GM10266 (cell line): ENCODE data around the gene RFFL.
"Not testable (repeated sequence)": the region's sequence is repeated elsewhere in the genome, so short reads cannot be mapped to it uniquely, and the experiment has no call there.

Source experiments
- DNase-seq: peaks from one replicate; pipeline ENCODE4 v3.0.0; 2012; ENCODE audit errors: extremely low spot score
- TF ChIP-seq, protein P1 (sequence below): IDR thresholded peaks from 2 replicates; pipeline ENCODE4 v1.5.1; 2012; ENCODE audit warnings: mild to moderate bottlenecking, low read depth; ENCODE audit not compliant: control insufficient read depth, insufficient read depth; ENCODE audit errors: missing control alignments

Gene RFFL

GRCh38 chr17:35063514-35064223, at the start of gene RFFL:
Gene RFFL (minus strand): TSS chr17:35063707. CDS start chr17:35026553, 37,154 bp downstream.
- TF ChIP-seq, protein P1, sequence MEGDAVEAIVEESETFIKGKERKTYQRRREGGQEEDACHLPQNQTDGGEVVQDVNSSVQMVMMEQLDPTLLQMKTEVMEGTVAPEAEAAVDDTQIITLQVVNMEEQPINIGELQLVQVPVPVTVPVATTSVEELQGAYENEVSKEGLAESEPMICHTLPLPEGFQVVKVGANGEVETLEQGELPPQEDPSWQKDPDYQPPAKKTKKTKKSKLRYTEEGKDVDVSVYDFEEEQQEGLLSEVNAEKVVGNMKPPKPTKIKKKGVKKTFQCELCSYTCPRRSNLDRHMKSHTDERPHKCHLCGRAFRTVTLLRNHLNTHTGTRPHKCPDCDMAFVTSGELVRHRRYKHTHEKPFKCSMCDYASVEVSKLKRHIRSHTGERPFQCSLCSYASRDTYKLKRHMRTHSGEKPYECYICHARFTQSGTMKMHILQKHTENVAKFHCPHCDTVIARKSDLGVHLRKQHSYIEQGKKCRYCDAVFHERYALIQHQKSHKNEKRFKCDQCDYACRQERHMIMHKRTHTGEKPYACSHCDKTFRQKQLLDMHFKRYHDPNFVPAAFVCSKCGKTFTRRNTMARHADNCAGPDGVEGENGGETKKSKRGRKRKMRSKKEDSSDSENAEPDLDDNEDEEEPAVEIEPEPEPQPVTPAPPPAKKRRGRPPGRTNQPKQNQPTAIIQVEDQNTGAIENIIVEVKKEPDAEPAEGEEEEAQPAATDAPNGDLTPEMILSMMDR = peak; percentile 33
- DNase-seq = peak; percentile 75

DNA sequence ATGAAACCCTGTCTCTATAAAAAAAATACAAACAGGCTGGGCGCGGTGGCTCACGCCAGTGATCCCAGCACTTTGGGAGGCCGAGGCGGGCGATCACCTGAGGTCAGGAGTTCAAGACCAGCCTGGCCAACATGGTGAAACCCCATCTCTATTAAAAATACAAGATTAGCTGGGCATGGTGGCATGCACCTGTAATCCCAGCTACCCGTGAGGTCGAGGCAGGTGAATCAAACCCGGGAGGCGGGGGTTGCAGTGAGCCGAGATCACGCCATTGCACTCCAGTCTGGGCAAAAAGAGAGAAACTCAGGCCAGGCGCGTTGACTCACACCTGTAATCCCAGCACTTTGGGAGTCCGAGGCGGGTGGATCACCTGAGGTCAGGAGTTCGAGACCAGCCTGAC, 47.3 kb upstream of the RFFL start:
- not testable (repeated sequence) for DNase-seq

- TF ChIP-seq, protein P1 = no peak
Observed at GRCh38 chr17:35104844-35105450, 41.4 kb upstream of the RFFL start.

DNA sequence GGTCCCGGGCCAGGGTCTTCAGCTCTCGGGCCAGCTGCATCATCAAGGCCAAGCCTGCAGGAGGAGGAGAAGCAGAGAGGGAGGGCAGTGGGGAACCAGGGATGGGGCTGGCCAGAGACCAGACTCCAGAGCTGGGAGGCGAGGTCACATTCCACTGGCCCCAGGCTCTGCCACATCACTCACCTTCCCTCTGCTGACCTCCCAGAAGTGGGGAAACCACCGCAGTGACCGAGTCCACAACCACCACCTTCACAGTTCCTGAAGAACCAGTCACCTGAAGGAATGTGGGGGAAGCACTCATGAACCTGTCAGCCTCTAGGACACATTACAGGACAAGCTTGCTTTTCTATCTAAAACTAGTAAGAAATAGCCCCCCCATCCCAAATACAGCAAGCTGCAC, 39.8 kb upstream of the RFFL start:
- no peak for DNase-seq
- TF ChIP-seq, protein P1 = no peak

More at GRCh38 chr17:35104844-35105450, 41.4 kb upstream of the RFFL start:
- DNase-seq = no peak

DNA sequence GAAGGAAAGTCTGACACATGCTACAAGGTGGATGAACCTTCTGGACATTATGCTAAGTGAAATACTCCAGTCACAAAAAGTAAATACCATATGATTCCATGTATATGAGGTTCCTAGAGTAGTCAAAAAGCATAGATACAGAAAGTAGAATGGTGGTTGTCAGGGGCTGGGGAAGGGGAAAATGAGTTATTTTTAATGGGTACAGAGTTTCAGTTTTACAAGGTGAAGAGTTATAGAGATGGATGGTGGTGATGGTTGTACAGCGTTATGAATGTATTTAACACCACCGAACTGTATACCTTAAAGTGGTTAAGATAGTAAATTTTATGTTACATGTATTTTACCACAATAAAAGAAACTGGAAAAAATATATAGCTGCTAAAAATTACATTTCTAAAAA, 38.2 kb upstream of the RFFL start:
- DNase-seq = no peak
- TF ChIP-seq, protein P1 = no peak

- no peak for DNase-seq
- TF ChIP-seq, protein P1 = no peak
Observed at GRCh38 chr17:35101036-35101435, 37.5 kb upstream of the RFFL start.

- DNase-seq = no peak
- TF ChIP-seq, protein P1 = no peak
Observed at GRCh38 chr17:35099908-35100307, 36.4 kb upstream of the RFFL start.
